GM12878 (cell line): ENCODE data around the gene RBM6. TPM values are rescaled to one million over a fixed set of nuclear protein-coding genes. Genes with fewer than 3 reads are reported as not detected.
A peak's percentile ranks its signal among the peaks of the same experiment; 100 is the strongest.

ENCODE experiments used
- ATAC-seq: fragments of 200-7000 bp; cut with Tn5 transposase; 3 replicates; pipeline ENCODE4 v1.9.1; 2020; ENCODE audit warnings: mild to moderate bottlenecking, moderate library complexity
- BruUV-seq: library from RNA; stranded (reverse); fragments of 400-500 nt; replicated peaks from 2 replicates; lab custom pipeline; 2021; lab: Mats Ljungman, UMichigan
- CTCF ChIA-PET: fragments of 300-600 bp; sonication (Branson Sonifier 250); formaldehyde crosslinking; extraction: SDS; loops from one replicate; lab custom pipeline; 2021; ENCODE audit warnings: inconsistent platforms; lab: Yijun Ruan, JAX
- POLR2A ChIA-PET: fragments of 350-600 bp; formaldehyde crosslinking; extraction: SDS; loops from one replicate; lab custom pipeline; 2021; ENCODE audit warnings: inconsistent platforms; lab: Charles Lee
- RAD21 ChIA-PET: fragments of 300-600 bp; sonication (Branson Sonifier 250); formaldehyde crosslinking; loops from one replicate; lab custom pipeline; 2023; ENCODE audit warnings: antibody characterized with exemption; ENCODE audit not compliant: unreplicated experiment; lab: Charles Lee
- SMC1A ChIA-PET: fragments of 300-600 bp; sonication (Branson Sonifier 250); formaldehyde crosslinking; loops from one replicate; lab custom pipeline; 2023; ENCODE audit not compliant: unreplicated experiment, uncharacterized antibody; lab: Charles Lee
- DNase-seq: peaks from one replicate; pipeline ENCODE4 v3.0.0-alpha.2; 2011; ENCODE audit warnings: low read depth, low spot score
- FAIRE-seq: peaks from 3 replicates; lab custom pipeline; 2011; peaks lifted over from hg19 to GRCh38; lab: Jason Lieb, UNC
- H2AFZ ChIP-seq: 2 replicates; pipeline ENCODE4 v1.6.0; 2011; ENCODE audit warnings: low read depth, low read length, control low read depth; ENCODE audit not compliant: control insufficient read depth
- H3K27ac ChIP-seq: 2 replicates; pipeline ENCODE4 v1.5.1; 2011; ENCODE audit warnings: control low read depth; ENCODE audit not compliant: control insufficient read depth, insufficient read depth
- H3K27me3 ChIP-seq, 2 experiments: replicated peaks in 1 of 2; 2 replicates each; pipeline versions ENCODE4 v1.6.0 to v1.6.1; 2011; ENCODE audit warnings: low read length in 1 of 2; ENCODE audit not compliant: control insufficient read depth in 2 of 2, insufficient read depth in 2 of 2
- H3K36me3 ChIP-seq, 2 experiments: 2 replicates each; pipeline ENCODE4 v1.5.1; 2011; ENCODE audit warnings: low read length in 1 of 2; ENCODE audit not compliant: control insufficient read depth in 2 of 2, insufficient read depth in 2 of 2
- H3K4me1 ChIP-seq: 2 replicates; pipeline ENCODE4 v1.6.1; 2011; ENCODE audit warnings: mild to moderate bottlenecking, low read length, moderate library complexity, mixed read lengths; ENCODE audit not compliant: control insufficient read depth, insufficient read depth
- H3K4me2 ChIP-seq: 2 replicates; pipeline ENCODE4 v1.6.0; 2011; ENCODE audit warnings: control low read depth; ENCODE audit not compliant: control insufficient read depth, insufficient read depth
- H3K4me3 ChIP-seq: fragments of 200-600 bp; sonication (generic); 2 replicates; pipeline ENCODE4 v1.5.1; 2016
- H3K79me2 ChIP-seq: 2 replicates; pipeline ENCODE4 v1.6.0; 2011; ENCODE audit warnings: low read length; ENCODE audit not compliant: control insufficient read depth, insufficient read depth
- H3K9ac ChIP-seq: 2 replicates; pipeline ENCODE4 v1.8.0; 2011; ENCODE audit warnings: low read length, control low read depth, mixed read lengths; ENCODE audit not compliant: control insufficient read depth, insufficient read depth
- H3K9me3 ChIP-seq: replicated peaks from 3 replicates; pipeline ENCODE4 v1.5.1; 2011; ENCODE audit warnings: mild to moderate bottlenecking, low read length; ENCODE audit not compliant: control insufficient read depth, insufficient read depth
- H4K20me1 ChIP-seq: 2 replicates; pipeline ENCODE4 v1.6.0; 2011; ENCODE audit not compliant: control insufficient read depth, insufficient read depth
- ETV6 ChIP-seq, 2 experiments: fragments of 450-650 bp in 1 of 2; IDR thresholded peaks in 1 of 2; conservative IDR thresholded peaks in 1 of 2; 2 replicates each; pipeline ENCODE4 v1.6.1; 2014; ENCODE audit warnings: antibody characterized with exemption in 1 of 2, borderline replicate concordance in 1 of 2, low read depth in 1 of 2, mild to moderate bottlenecking in 1 of 2, moderate library complexity in 1 of 2
- NR2F1 ChIP-seq: fragments of 450-650 bp; conservative IDR thresholded peaks from 2 replicates; pipeline ENCODE4 v1.6.1; 2017; ENCODE audit warnings: mild to moderate bottlenecking
- POLR2A ChIP-seq: IDR thresholded peaks from 2 replicates; pipeline ENCODE4 v1.6.1; 2011; ENCODE audit warnings: low read depth, mild to moderate bottlenecking, low read length
- POLR2AphosphoS5 ChIP-seq: IDR thresholded peaks from 2 replicates; pipeline ENCODE4 v1.6.1; 2011; ENCODE audit warnings: mild to moderate bottlenecking, low read length, inconsistent platforms
- ZBED1 ChIP-seq: IDR thresholded peaks from 2 replicates; pipeline ENCODE4 v1.6.1; 2016; ENCODE audit warnings: borderline replicate concordance
- ZNF622 ChIP-seq: fragments of 450-650 bp; IDR thresholded peaks from 2 replicates; pipeline ENCODE4 v1.6.1; 2017; ENCODE audit warnings: mild to moderate bottlenecking, inconsistent platforms
- WGBS: methylation state at CpG from one replicate; pipeline ENCODE4 v1.1.6; 2016; ENCODE audit warnings: low lambda C conversion rate; ENCODE audit not compliant: insufficient replicate concordance, insufficient coverage; ENCODE audit errors: missing lambda C conversion rate; 5-methylcytosine and 5-hydroxymethylcytosine counted together
- in situ Hi-C: fragments of 300-500 bp; cut with MboI; formaldehyde crosslinking; loops from 9 replicates; pipeline ENCODE4 v1.14.3; 2018; ENCODE audit warnings: mixed read lengths
- intact Hi-C: fragments of 100-400 bp; cut with micrococcal nuclease; formaldehyde crosslinking; loops from one replicate; pipeline ENCODE4 v1.14.2; 2022; ENCODE audit not compliant: unreplicated experiment
- polyA plus RNA-seq, 11 experiments: library from polyadenylated mRNA; depleted of rRNA in 4 of 11; unstranded in 6 of 11; stranded (reverse) in 5 of 11; fragments of >200 nt; fragmentation: Nextera tagmentation in 4 of 11; fragmentation: Illumina TruSeq in 1 of 11; extraction: Ambion mirVana in 4 of 11; extraction: Trizol in 1 of 11; gene quantifications; 1 replicate in 1 of 11; 2 replicates in 10 of 11; pipeline versions ENCODE4 v1.2.1 to v1.2.3, GENCODE V29; 2011 to 2016; ENCODE audit warnings: inconsistent platforms in 2 of 11, missing spikeins in 2 of 11, low read depth in 1 of 11
- total RNA-seq, 4 experiments: library from RNA; depleted of rRNA in 3 of 4; stranded (reverse); fragments of >200 nt in 3 of 4; fragmentation: Illumina TruSeq in 1 of 4; extraction: Trizol in 1 of 4; gene quantifications; 2 replicates each; pipeline versions ENCODE4 v1.2.1 to v1.2.3, GENCODE V29; 2013 to 2021

The RBM6 gene
- total and polyA plus RNA-seq, 10 of the 15 experiments (the other 5 are each of a cell fraction or from before 2014, with no cell fraction given) = 45.3 to 103 (median 81.3) TPM

DNA sequence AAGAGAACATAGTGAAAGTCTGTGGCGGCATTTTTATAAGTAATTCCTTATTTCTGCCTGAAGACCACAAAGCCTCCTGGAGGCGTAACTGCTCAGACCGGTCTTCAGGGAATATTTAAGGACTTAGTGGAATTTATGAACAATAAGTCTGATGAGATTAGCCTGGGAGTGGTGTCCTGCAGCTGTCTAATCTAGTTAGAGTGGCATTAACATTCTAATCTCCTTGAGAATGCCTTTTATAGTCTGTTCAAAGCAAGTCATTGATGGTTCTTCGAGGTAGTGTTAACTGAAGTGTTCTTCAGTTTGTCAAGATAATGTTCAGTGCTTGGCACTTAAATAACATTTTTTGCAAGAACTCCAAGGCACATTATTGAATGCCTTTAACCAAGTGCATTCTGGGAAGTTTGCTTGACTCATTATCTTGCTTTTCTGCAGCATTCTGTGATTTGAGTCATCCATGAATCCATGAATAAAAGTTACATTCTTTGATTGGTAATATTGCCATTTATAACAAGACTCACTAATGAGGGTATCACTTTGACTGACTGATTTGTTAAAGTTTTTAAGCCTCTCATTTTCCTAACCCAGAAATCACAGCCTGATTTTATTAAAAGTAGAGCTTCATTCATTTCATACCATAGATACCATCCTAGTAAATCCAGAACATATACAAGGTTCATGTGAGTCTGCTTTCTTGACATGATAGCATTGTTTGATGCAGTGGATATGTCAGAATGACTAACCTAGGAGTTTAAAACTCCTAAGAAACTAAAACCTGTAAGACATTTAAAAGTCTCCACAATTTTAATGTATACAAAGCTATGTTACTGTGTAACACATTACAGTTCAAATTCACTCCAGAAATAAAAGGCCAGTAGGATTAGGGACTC lies 161.3 kb downstream of the RBM6 start:
- ATAC-seq (no peak), DNase-seq (no peak), FAIRE-seq (no peak)
- SMC1A ChIA-PET = interaction anchor here (1.2 kb wide), 1 partner anchor 11 kb away, joined by 5 read pairs; no protein-coding TSS in a partner anchor
- TF ChIP-seq ZBED1 = no peak
- TF ChIP-seq ETV6 (conservative IDR thresholded peaks at IDR 0.05 in 1 of 2, IDR thresholded peaks at IDR 0.05 in 1 of 2; ENCODE audit: borderline replicate concordance in 1 of 2, low read depth in 1 of 2) = no peak
- no peak for TF ChIP-seq ZNF622
- BruUV-seq = no TSS peak
- Histone ChIP-seq H4K20me1 (no peaks in the 10 kb centered on the region), H3K79me2 (peaks cover under 1% of the 10 kb centered on the region), H3K4me1 (no peaks in the 10 kb centered on the region), H3K4me3 (no peak overlapping the region), H3K27ac (no peak overlapping the region), H3K36me3 (peaks cover 20 to 50% of the 10 kb centered on the region in 2 experiments), H3K27me3 (no peaks in the 10 kb centered on the region), H3K9ac (no peak overlapping the region), H3K9me3 (no peaks in the 10 kb centered on the region), H2AFZ (no peak overlapping the region), H3K4me2 (no peak overlapping the region)
- 97% methylated on average over 4 of the region's 4 CpGs for WGBS
- in situ Hi-C loops (no loop called here), intact Hi-C loops (no loop called here)
- RAD21 ChIA-PET = no interaction called here
- POLR2A ChIA-PET = no interaction called here
- CTCF ChIA-PET = interaction anchor here (0.5 to 1.3 kb wide), 3 partner anchors 13 to 125 kb away, joined by 3 to 6 read pairs (median 3); partner anchors contain the start of gene RBM5

- FAIRE-seq = no peak
- SMC1A ChIA-PET = no interaction called here
- in situ Hi-C loops = no loop called here
- no peak overlapping the region for H3K27ac ChIP-seq
- TF ChIP-seq POLR2AphosphoS5 = peak; percentile 56; the same call in 1 of the 2 replicates
- peak; percentile 68 for TF ChIP-seq POLR2A
- TF ChIP-seq NR2F1 = no peak
- TF ChIP-seq, all 136 proteins: peak for 2
- Histone ChIP-seq H3K9me3 (no peaks in the 10 kb centered on the region), H2AFZ (no peak overlapping the region), H3K36me3 (peaks cover 28 to 51% of the 10 kb centered on the region in 2 experiments), H3K79me2 (no peaks in the 10 kb centered on the region), H3K27me3 (no peaks in the 10 kb centered on the region), H4K20me1 (no peaks in the 10 kb centered on the region), H3K4me2 (no peak overlapping the region), H3K9ac (no peak overlapping the region), H3K4me3 (no peak overlapping the region), H3K4me1 (no peaks in the 10 kb centered on the region)
- over 99% methylated on average over 7 of the region's 7 CpGs for WGBS
- DNase-seq = no peak
- POLR2A ChIA-PET = interaction anchor here (0.7 kb wide), 1 partner anchor 1414 kb away, joined by 6 read pairs; no protein-coding TSS in a partner anchor
- CTCF ChIA-PET = interaction anchor here (1.3 kb wide), 1 partner anchor 14 kb away, joined by 3 read pairs; the partner anchor contains the start of gene RBM5
- ATAC-seq = no peak
- intact Hi-C loops = no loop called here
- RAD21 ChIA-PET = no interaction called here
- BruUV-seq = TSS peak; percentile 3
These were observed 162.6 kb downstream of the RBM6 start for GRCh38 chr3:50102558-50102957.
